GM12878 (cell line): Measurements from ENCODE around the gene KLK6. TPM values are rescaled to one million over a fixed set of nuclear protein-coding genes. Genes with fewer than 3 reads are reported as not detected.

Experiments
- ATAC-seq: fragments of 200-7000 bp; cut with Tn5 transposase; 3 replicates; pipeline ENCODE4 v1.9.1; 2020; ENCODE audit warnings: mild to moderate bottlenecking, moderate library complexity
- BruUV-seq: library from RNA; stranded (reverse); fragments of 400-500 nt; replicated peaks from 2 replicates; lab custom pipeline; 2021; lab: Mats Ljungman, UMichigan
- CTCF ChIA-PET: fragments of 300-600 bp; sonication (Branson Sonifier 250); formaldehyde crosslinking; extraction: SDS; loops from one replicate; lab custom pipeline; 2021; ENCODE audit warnings: inconsistent platforms; lab: Yijun Ruan, JAX
- POLR2A ChIA-PET: fragments of 350-600 bp; formaldehyde crosslinking; extraction: SDS; loops from one replicate; lab custom pipeline; 2021; ENCODE audit warnings: inconsistent platforms; lab: Charles Lee
- RAD21 ChIA-PET: fragments of 300-600 bp; sonication (Branson Sonifier 250); formaldehyde crosslinking; loops from one replicate; lab custom pipeline; 2023; ENCODE audit warnings: antibody characterized with exemption; ENCODE audit not compliant: unreplicated experiment; lab: Charles Lee
- SMC1A ChIA-PET: fragments of 300-600 bp; sonication (Branson Sonifier 250); formaldehyde crosslinking; loops from one replicate; lab custom pipeline; 2023; ENCODE audit not compliant: unreplicated experiment, uncharacterized antibody; lab: Charles Lee
- DNase-seq: peaks from one replicate; pipeline ENCODE4 v3.0.0-alpha.2; 2011; ENCODE audit warnings: low read depth, low spot score
- FAIRE-seq: peaks from 3 replicates; lab custom pipeline; 2011; peaks lifted over from hg19 to GRCh38; lab: Jason Lieb, UNC
- H2AFZ ChIP-seq: 2 replicates; pipeline ENCODE4 v1.6.0; 2011; ENCODE audit warnings: low read depth, low read length, control low read depth; ENCODE audit not compliant: control insufficient read depth
- H3K27ac ChIP-seq: 2 replicates; pipeline ENCODE4 v1.5.1; 2011; ENCODE audit warnings: control low read depth; ENCODE audit not compliant: control insufficient read depth, insufficient read depth
- H3K27me3 ChIP-seq, 2 experiments: replicated peaks in 1 of 2; 2 replicates each; pipeline versions ENCODE4 v1.6.0 to v1.6.1; 2011; ENCODE audit warnings: low read length in 1 of 2; ENCODE audit not compliant: control insufficient read depth in 2 of 2, insufficient read depth in 2 of 2
- H3K36me3 ChIP-seq, 2 experiments: 2 replicates each; pipeline ENCODE4 v1.5.1; 2011; ENCODE audit warnings: low read length in 1 of 2; ENCODE audit not compliant: control insufficient read depth in 2 of 2, insufficient read depth in 2 of 2
- H3K4me1 ChIP-seq: 2 replicates; pipeline ENCODE4 v1.6.1; 2011; ENCODE audit warnings: mild to moderate bottlenecking, low read length, moderate library complexity, mixed read lengths; ENCODE audit not compliant: control insufficient read depth, insufficient read depth
- H3K4me2 ChIP-seq: 2 replicates; pipeline ENCODE4 v1.6.0; 2011; ENCODE audit warnings: control low read depth; ENCODE audit not compliant: control insufficient read depth, insufficient read depth
- H3K4me3 ChIP-seq: fragments of 200-600 bp; sonication (generic); 2 replicates; pipeline ENCODE4 v1.5.1; 2016
- H3K79me2 ChIP-seq: 2 replicates; pipeline ENCODE4 v1.6.0; 2011; ENCODE audit warnings: low read length; ENCODE audit not compliant: control insufficient read depth, insufficient read depth
- H3K9ac ChIP-seq: 2 replicates; pipeline ENCODE4 v1.8.0; 2011; ENCODE audit warnings: low read length, control low read depth, mixed read lengths; ENCODE audit not compliant: control insufficient read depth, insufficient read depth
- H3K9me3 ChIP-seq: replicated peaks from 3 replicates; pipeline ENCODE4 v1.5.1; 2011; ENCODE audit warnings: mild to moderate bottlenecking, low read length; ENCODE audit not compliant: control insufficient read depth, insufficient read depth
- H4K20me1 ChIP-seq: 2 replicates; pipeline ENCODE4 v1.6.0; 2011; ENCODE audit not compliant: control insufficient read depth, insufficient read depth
- FOXK2 ChIP-seq: fragments of 450-650 bp; IDR thresholded peaks from 2 replicates; pipeline ENCODE4 v1.6.1; 2017; ENCODE audit warnings: mild to moderate bottlenecking, moderate library complexity
- NFIC ChIP-seq: IDR thresholded peaks from 2 replicates; pipeline ENCODE4 v1.6.1; 2012; ENCODE audit warnings: low read depth, mild to moderate bottlenecking, inconsistent platforms, low read length, moderate library complexity
- RAD21 ChIP-seq: IDR thresholded peaks from 2 replicates; pipeline ENCODE4 v1.6.1; 2011; ENCODE audit warnings: mild to moderate bottlenecking, low read depth, low read length, moderate library complexity; ENCODE audit not compliant: insufficient read depth
- ZNF384 ChIP-seq: IDR thresholded peaks from 2 replicates; pipeline ENCODE4 v1.6.1; 2012; ENCODE audit warnings: low read depth, mild to moderate bottlenecking, low read length, improper control_type of control experiment, borderline replicate concordance
- ZNF592 ChIP-seq: fragments of 450-650 bp; IDR thresholded peaks from 2 replicates; pipeline ENCODE4 v1.6.1; 2017; ENCODE audit warnings: mild to moderate bottlenecking, moderate library complexity
- ZNF622 ChIP-seq: fragments of 450-650 bp; IDR thresholded peaks from 2 replicates; pipeline ENCODE4 v1.6.1; 2017; ENCODE audit warnings: mild to moderate bottlenecking, inconsistent platforms
- WGBS: methylation state at CpG from one replicate; pipeline ENCODE4 v1.1.6; 2016; ENCODE audit warnings: low lambda C conversion rate; ENCODE audit not compliant: insufficient replicate concordance, insufficient coverage; ENCODE audit errors: missing lambda C conversion rate; 5-methylcytosine and 5-hydroxymethylcytosine counted together
- in situ Hi-C: fragments of 300-500 bp; cut with MboI; formaldehyde crosslinking; loops from 9 replicates; pipeline ENCODE4 v1.14.3; 2018; ENCODE audit warnings: mixed read lengths
- intact Hi-C: fragments of 100-400 bp; cut with micrococcal nuclease; formaldehyde crosslinking; loops from one replicate; pipeline ENCODE4 v1.14.2; 2022; ENCODE audit not compliant: unreplicated experiment
- polyA plus RNA-seq, 11 experiments: library from polyadenylated mRNA; depleted of rRNA in 4 of 11; unstranded in 6 of 11; stranded (reverse) in 5 of 11; fragments of >200 nt; fragmentation: Nextera tagmentation in 4 of 11; fragmentation: Illumina TruSeq in 1 of 11; extraction: Ambion mirVana in 4 of 11; extraction: Trizol in 1 of 11; gene quantifications; 1 replicate in 1 of 11; 2 replicates in 10 of 11; pipeline versions ENCODE4 v1.2.1 to v1.2.3, GENCODE V29; 2011 to 2016; ENCODE audit warnings: inconsistent platforms in 2 of 11, missing spikeins in 2 of 11, low read depth in 1 of 11
- total RNA-seq, 4 experiments: library from RNA; depleted of rRNA in 3 of 4; stranded (reverse); fragments of >200 nt in 3 of 4; fragmentation: Illumina TruSeq in 1 of 4; extraction: Trizol in 1 of 4; gene quantifications; 2 replicates each; pipeline versions ENCODE4 v1.2.1 to v1.2.3, GENCODE V29; 2013 to 2021

KLK6 gene
- total and polyA plus RNA-seq, 10 of the 15 experiments (the other 5 are each of a cell fraction or from before 2014, with no cell fraction given): not detected

- Histone ChIP-seq H3K27me3 (no peaks in the 10 kb centered on the region), H3K79me2 (no peaks in the 10 kb centered on the region), H3K27ac (no peak overlapping the region), H4K20me1 (no peaks in the 10 kb centered on the region), H3K9ac (no peak overlapping the region), H3K4me1 (no peaks in the 10 kb centered on the region), H3K9me3 (no peaks in the 10 kb centered on the region), H2AFZ (no peak overlapping the region), H3K36me3 (no peaks in the 10 kb centered on the region), H3K4me2 (no peak overlapping the region), H3K4me3 (no peak overlapping the region)
- DNase-seq (no peak), FAIRE-seq (no peak), ATAC-seq (no peak)
- ChIA-PET SMC1A (no interaction called here), RAD21 (no interaction called here), POLR2A (no interaction called here), CTCF (no interaction called here)
- 0% methylated on average over 2 of the region's 2 CpGs for WGBS
- intact Hi-C loops (no loop called here), in situ Hi-C loops (loop anchor here (10.0 kb wide), 1 partner anchor 155 kb away; no protein-coding TSS in a partner anchor)
- no TSS peak for BruUV-seq
- no peak for TF ChIP-seq ZNF592
- TF ChIP-seq ZNF622: no peak
- no peak for TF ChIP-seq ZNF384
- TF ChIP-seq FOXK2: no peak
- TF ChIP-seq RAD21: no peak
- TF ChIP-seq NFIC: no peak
These were observed 29.8 kb downstream of the KLK6 start for GRCh38 chr19:50939596-50939995.
